Liver (tissue), 9 donors: ENCODE results near the gene GNAT1. TPM values are rescaled to one million over a fixed set of nuclear protein-coding genes. Genes with fewer than 3 reads are reported as not detected.

Experiments used
- DNase-seq: peaks from one replicate; pipeline ENCODE4 v3.0.0-alpha.2; 2017; ENCODE audit warnings: low spot score
- H3K27ac ChIP-seq, 2 donors: one replicate each; pipeline ENCODE4 v1.7.0; 2013; ENCODE audit warnings: inconsistent platforms in 2 of 2, low read length in 2 of 2, control low read depth in 1 of 2, low read depth in 1 of 2, mild to moderate bottlenecking in 1 of 2
- H3K27me3 ChIP-seq, 4 donors: one replicate each; pipeline versions ENCODE4 v1.6.1 to v1.7.0; 2013; ENCODE audit warnings: low read length in 3 of 4, inconsistent platforms in 1 of 4, mild to moderate bottlenecking in 1 of 4, moderate library complexity in 1 of 4; ENCODE audit not compliant: control insufficient read depth in 4 of 4, insufficient read depth in 4 of 4
- H3K36me3 ChIP-seq, 4 donors: one replicate each; pipeline versions ENCODE4 v1.6.1 to v1.7.0; 2013; ENCODE audit warnings: low read length in 3 of 4, mild to moderate bottlenecking in 3 of 4, low read depth in 1 of 4, moderate library complexity in 1 of 4; ENCODE audit not compliant: control insufficient read depth in 4 of 4, insufficient read depth in 3 of 4
- H3K4me1 ChIP-seq, 4 donors: one replicate each; pipeline versions ENCODE4 v1.6.1 to v1.7.0; 2013; ENCODE audit warnings: low read length in 3 of 4, mild to moderate bottlenecking in 3 of 4, moderate library complexity in 1 of 4; ENCODE audit not compliant: control insufficient read depth in 4 of 4, insufficient read depth in 4 of 4
- H3K4me3 ChIP-seq, 3 donors: one replicate each; pipeline versions ENCODE4 v1.6.1 to v1.7.0; 2013; ENCODE audit warnings: low read length in 3 of 3, control low read depth in 1 of 3, low read depth in 1 of 3, mild to moderate bottlenecking in 1 of 3
- H3K9ac ChIP-seq, 2 donors: one replicate each; pipeline ENCODE4 v1.7.0; 2013; ENCODE audit warnings: low read length in 2 of 2, mild to moderate bottlenecking in 2 of 2, moderate library complexity in 2 of 2, control low read depth in 1 of 2, low read depth in 1 of 2
- H3K9me3 ChIP-seq, 4 donors: one replicate each; pipeline versions ENCODE4 v1.6.1 to v1.7.0; 2013; ENCODE audit warnings: low read length in 3 of 4; ENCODE audit not compliant: control insufficient read depth in 4 of 4
- CTCF ChIP-seq: fragments of 150-350 bp; IDR thresholded peaks from 2 replicates; pipeline ENCODE4 v1.5.1; 2017; ENCODE audit warnings: improper control_type of control experiment, low read depth, low read length; ENCODE audit not compliant: missing input control
- EGR1 ChIP-seq, 2 donors: IDR thresholded peaks; 2 replicates each; pipeline ENCODE4 v1.6.1; 2016 to 2018; ENCODE audit warnings: antibody characterized with exemption in 2 of 2, low read depth in 2 of 2
- FOXA1 ChIP-seq: IDR thresholded peaks from 2 replicates; pipeline ENCODE4 v1.6.1; 2016; ENCODE audit warnings: antibody characterized with exemption
- FOXA2 ChIP-seq: IDR thresholded peaks from 2 replicates; pipeline ENCODE4 v1.6.1; 2016; ENCODE audit warnings: antibody characterized with exemption
- GABPA ChIP-seq, 2 donors: IDR thresholded peaks in 1 of 2; conservative IDR thresholded peaks in 1 of 2; 2 replicates each; pipeline ENCODE4 v1.6.1; 2016; ENCODE audit warnings: antibody characterized with exemption in 2 of 2, mild to moderate bottlenecking in 1 of 2, moderate library complexity in 1 of 2
- HNF4A ChIP-seq, 2 donors: conservative IDR thresholded peaks; 2 replicates each; pipeline ENCODE4 v1.6.1; 2016; ENCODE audit warnings: antibody characterized with exemption in 2 of 2, mild to moderate bottlenecking in 2 of 2
- HNF4G ChIP-seq: IDR thresholded peaks from 2 replicates; pipeline ENCODE4 v1.6.1; 2016; ENCODE audit warnings: antibody characterized with exemption
- JUND ChIP-seq, 2 donors: IDR thresholded peaks; 2 replicates each; pipeline ENCODE4 v1.6.1; 2016; ENCODE audit warnings: antibody characterized with exemption in 2 of 2
- NR2F2 ChIP-seq: IDR thresholded peaks from 2 replicates; pipeline ENCODE4 v1.6.1; 2016; ENCODE audit warnings: antibody characterized with exemption
- RAD21 ChIP-seq, 2 donors: IDR thresholded peaks; 2 replicates each; pipeline ENCODE4 v1.6.1; 2016; ENCODE audit warnings: antibody characterized with exemption in 2 of 2, mild to moderate bottlenecking in 2 of 2
- RXRA ChIP-seq, 2 donors: IDR thresholded peaks; 2 replicates each; pipeline ENCODE4 v1.6.1; 2017 to 2018; ENCODE audit warnings: antibody characterized with exemption in 2 of 2, mild to moderate bottlenecking in 1 of 2
- SP1 ChIP-seq: IDR thresholded peaks from 2 replicates; pipeline ENCODE4 v1.6.1; 2018; ENCODE audit warnings: antibody characterized with exemption, mild to moderate bottlenecking
- TAF1 ChIP-seq: conservative IDR thresholded peaks from 2 replicates; pipeline ENCODE4 v1.6.1; 2016; ENCODE audit warnings: antibody characterized with exemption, mild to moderate bottlenecking
- YY1 ChIP-seq: IDR thresholded peaks from 2 replicates; pipeline ENCODE4 v1.6.1; 2016; ENCODE audit warnings: antibody characterized with exemption, mild to moderate bottlenecking
- ZBTB33 ChIP-seq: IDR thresholded peaks from 2 replicates; pipeline ENCODE4 v1.6.1; 2016; ENCODE audit warnings: antibody characterized with exemption
- WGBS: extraction: QIAGEN DNeasy Blood & Tissue Kit; methylation state at CpG from one replicate; pipeline ENCODE4 v1.1.7; 2013; 5-methylcytosine and 5-hydroxymethylcytosine counted together
- polyA plus RNA-seq, 2 donors: library from polyadenylated mRNA; stranded (reverse) in 1 of 2; unstranded in 1 of 2; fragments of 200-250 nt in 1 of 2; fragments of >200 nt in 1 of 2; fragmentation: Nextera tagmentation in 1 of 2; extraction: Ambion mirVana in 1 of 2; gene quantifications; one replicate each; pipeline versions ENCODE4 v1.2.1 to v1.2.3, GENCODE V29; 2013 to 2015
- total RNA-seq, 2 donors: library from RNA; depleted of rRNA; stranded (reverse); fragments of >200 nt; gene quantifications; one replicate each; pipeline ENCODE4 v1.2.3, GENCODE V29; 2014
- TF ChIP-seq, protein P1 (sequence below): IDR thresholded peaks from 2 replicates; pipeline ENCODE4 v1.6.1; 2016; ENCODE audit warnings: antibody characterized with exemption
- TF ChIP-seq, protein P2 (sequence below): IDR thresholded peaks from 2 replicates; pipeline ENCODE4 v1.6.1; 2016; ENCODE audit warnings: antibody characterized with exemption
- donor health status: healthy.
- donor health status: healthy.
- donor health status: healthy.
- donor health status: healthy.
- donor health status: healthy.

Gene GNAT1
- under 1 TPM in 1 of 2 donors, not detected in 1; 0.08 TPM for total RNA-seq
- polyA plus RNA-seq, result not detected

DNA sequence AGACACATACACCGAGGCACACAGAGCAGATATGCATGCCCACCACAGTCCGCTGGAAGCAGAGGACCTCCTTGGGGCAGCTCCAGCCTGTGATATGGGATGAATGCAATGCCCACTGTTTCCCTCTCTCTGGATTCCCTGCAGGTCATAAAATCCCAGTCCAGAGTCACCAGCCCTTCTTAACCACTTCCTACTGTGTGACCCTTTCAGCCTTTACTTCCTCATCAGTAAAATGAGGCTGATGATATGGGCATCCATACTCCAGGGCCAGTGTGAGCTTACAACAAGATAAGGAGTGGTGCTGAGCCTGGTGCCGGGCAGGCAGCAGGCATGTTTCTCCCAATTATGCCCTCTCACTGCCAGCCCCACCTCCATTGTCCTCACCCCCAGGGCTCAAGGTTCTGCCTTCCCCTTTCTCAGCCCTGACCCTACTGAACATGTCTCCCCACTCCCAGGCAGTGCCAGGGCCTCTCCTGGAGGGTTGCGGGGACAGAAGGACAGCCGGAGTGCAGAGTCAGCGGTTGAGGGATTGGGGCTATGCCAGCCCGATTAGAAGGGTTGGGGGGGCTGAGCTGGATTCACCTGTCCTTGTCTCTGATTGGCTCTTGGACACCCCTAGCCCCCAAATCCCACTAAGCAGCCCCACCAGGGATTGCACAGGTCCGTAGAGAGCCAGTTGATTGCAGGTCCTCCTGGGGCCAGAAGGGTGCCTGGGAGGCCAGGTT, at the start of gene GNAT1:
GNAT1 (plus strand) TSS at position 675 of the 725 bp plus-strand sequence. CDS start 116 bp downstream, outside the sequence.
- no peak for DNase-seq
- no peaks in the 10 kb centered on the region for H3K27me3 ChIP-seq
- 59% methylated on average over 8 of the region's 8 CpGs for WGBS
- no peak within 1 kb of the TSS for H3K4me3 ChIP-seq
- TF ChIP-seq TAF1 (no peak), SP1 (no peak), GABPA (IDR thresholded peaks at IDR 0.05 in 1 of 2, conservative IDR thresholded peaks at IDR 0.05 in 1 of 2) (no peak), NR2F2 (no peak), EGR1 (IDR thresholded peaks at IDR 0.05; ENCODE audit: low read depth in 2 of 2) (no peak), CTCF (no peak), YY1 (no peak), ZBTB33 (no peak), HNF4A (conservative IDR thresholded peaks at IDR 0.05) (no peak), FOXA1 (no peak), HNF4G (no peak), JUND (IDR thresholded peaks at IDR 0.05) (no peak), FOXA2 (no peak), RXRA (IDR thresholded peaks at IDR 0.05) (no peak), RAD21 (IDR thresholded peaks at IDR 0.05) (no peak)
- TF ChIP-seq, protein P1, sequence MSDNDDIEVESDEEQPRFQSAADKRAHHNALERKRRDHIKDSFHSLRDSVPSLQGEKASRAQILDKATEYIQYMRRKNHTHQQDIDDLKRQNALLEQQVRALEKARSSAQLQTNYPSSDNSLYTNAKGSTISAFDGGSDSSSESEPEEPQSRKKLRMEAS, result no peak
- TF ChIP-seq, protein P2, sequence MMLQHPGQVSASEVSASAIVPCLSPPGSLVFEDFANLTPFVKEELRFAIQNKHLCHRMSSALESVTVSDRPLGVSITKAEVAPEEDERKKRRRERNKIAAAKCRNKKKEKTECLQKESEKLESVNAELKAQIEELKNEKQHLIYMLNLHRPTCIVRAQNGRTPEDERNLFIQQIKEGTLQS, result no peak
- H3K9ac ChIP-seq, result no peak within 1 kb of the TSS
- H3K9me3 ChIP-seq, result no peaks in the 10 kb centered on the region
- H3K27ac ChIP-seq, result no peak within 1 kb of the TSS
- peaks cover 13 to 49% (median 31%) of the 10 kb centered on the region in 4 donors for H3K4me1 ChIP-seq
- no peaks in the 10 kb centered on the region for H3K36me3 ChIP-seq

- no peaks in the 10 kb centered on the region for H3K36me3 ChIP-seq
- peaks cover 0 to 5% (median 2%) of the 10 kb centered on the region in 4 donors for H3K4me1 ChIP-seq
- no peak overlapping the region for H3K9ac ChIP-seq
- no peaks in the 10 kb centered on the region for H3K9me3 ChIP-seq
- no peak overlapping the region for H3K27ac ChIP-seq
- WGBS, result 94% methylated on average over 3 of the region's 3 CpGs
- TF ChIP-seq HNF4G (no peak), RXRA (IDR thresholded peaks at IDR 0.05) (no peak), JUND (IDR thresholded peaks at IDR 0.05) (no peak), CTCF (no peak), FOXA1 (no peak), HNF4A (conservative IDR thresholded peaks at IDR 0.05) (no peak), YY1 (no peak), NR2F2 (no peak), GABPA (IDR thresholded peaks at IDR 0.05 in 1 of 2, conservative IDR thresholded peaks at IDR 0.05 in 1 of 2) (no peak)
- no peak overlapping the region for H3K4me3 ChIP-seq
- H3K27me3 ChIP-seq, result no peaks in the 10 kb centered on the region
- no peak for DNase-seq
Measured at GRCh38 chr3:50146316-50146901, 45.0 kb upstream of the GNAT1 start.
